ENCODE data around the gene TMIGD1. TPM values are rescaled to one million over a fixed set of nuclear protein-coding genes. Genes with fewer than 3 reads are reported as not detected.

TMIGD1 gene
- total and polyA plus RNA-seq, 2 of the 13 experiments (the other 11 are each of a cell fraction or from before 2014, with no cell fraction given), result not detected

DNA sequence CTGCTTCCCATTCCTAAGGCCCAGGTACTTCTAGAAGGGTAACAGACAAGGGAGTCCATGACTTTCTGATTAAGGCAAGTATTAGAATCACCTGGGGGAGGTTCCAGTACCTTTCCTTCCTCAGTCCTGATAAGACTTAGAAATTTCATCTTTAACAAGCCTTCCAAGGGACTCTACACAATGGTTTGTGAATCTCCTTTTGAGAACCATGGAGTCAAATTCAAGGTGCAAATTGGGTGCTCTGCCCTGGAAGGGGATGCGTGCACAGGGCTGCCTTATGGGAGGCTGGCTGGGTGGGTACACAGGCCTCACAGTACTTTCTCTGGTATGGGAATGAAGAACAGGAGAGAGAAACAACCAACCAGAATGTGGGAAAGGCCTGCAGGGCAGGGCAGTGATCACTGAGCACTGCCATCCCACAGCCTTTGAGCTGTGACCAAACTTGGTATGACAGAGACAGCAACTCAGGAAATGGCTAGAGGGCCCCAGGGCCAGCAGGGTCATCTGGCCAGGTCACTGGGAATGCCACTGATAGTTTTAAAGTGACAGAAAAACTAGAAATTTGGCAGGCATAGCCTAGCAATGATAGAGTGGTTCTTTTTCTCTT is 3.6 kb upstream of the TMIGD1 start (continued):
- TF ChIP-seq, protein P1, sequence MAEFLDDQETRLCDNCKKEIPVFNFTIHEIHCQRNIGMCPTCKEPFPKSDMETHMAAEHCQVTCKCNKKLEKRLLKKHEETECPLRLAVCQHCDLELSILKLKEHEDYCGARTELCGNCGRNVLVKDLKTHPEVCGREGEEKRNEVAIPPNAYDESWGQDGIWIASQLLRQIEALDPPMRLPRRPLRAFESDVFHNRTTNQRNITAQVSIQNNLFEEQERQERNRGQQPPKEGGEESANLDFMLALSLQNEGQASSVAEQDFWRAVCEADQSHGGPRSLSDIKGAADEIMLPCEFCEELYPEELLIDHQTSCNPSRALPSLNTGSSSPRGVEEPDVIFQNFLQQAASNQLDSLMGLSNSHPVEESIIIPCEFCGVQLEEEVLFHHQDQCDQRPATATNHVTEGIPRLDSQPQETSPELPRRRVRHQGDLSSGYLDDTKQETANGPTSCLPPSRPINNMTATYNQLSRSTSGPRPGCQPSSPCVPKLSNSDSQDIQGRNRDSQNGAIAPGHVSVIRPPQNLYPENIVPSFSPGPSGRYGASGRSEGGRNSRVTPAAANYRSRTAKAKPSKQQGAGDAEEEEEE (CRISPR knock-in tag; IDR thresholded peaks at IDR 0.05; ENCODE audit: borderline replicate concordance), result no peak
- TF ChIP-seq HNF4G (IDR thresholded peaks at IDR 0.05; ENCODE audit: borderline replicate concordance, low read depth, low read length) (peak; percentile 65; the same call in 1 of the 2 replicates), HNF4G (CRISPR knock-in tag; IDR thresholded peaks at IDR 0.05; ENCODE audit: borderline replicate concordance, low read depth) (no peak; the same call in 1 of the 2 replicates), GZF1 (CRISPR knock-in tag; IDR thresholded peaks at IDR 0.05) (no peak), SMYD3 (CRISPR knock-in tag; IDR thresholded peaks at IDR 0.05) (no peak), ZFP36 (IDR thresholded peaks at IDR 0.05; ENCODE audit: borderline replicate concordance, low read depth, low read length, partially characterized antibody) (no peak), ZSCAN25 (CRISPR knock-in tag; IDR thresholded peaks at IDR 0.05) (peak; percentile 51; the same call in 1 of the 2 replicates), TBX3 (IDR thresholded peaks at IDR 0.05; ENCODE audit: borderline replicate concordance) (no peak), ATAD3A (CRISPR knock-in tag; IDR thresholded peaks at IDR 0.05) (no peak), ZNF282 (IDR thresholded peaks at IDR 0.05; ENCODE audit: partially characterized antibody) (no peak), TGIF2 (CRISPR knock-in tag; IDR thresholded peaks at IDR 0.05) (no peak), NR2F6 (IDR thresholded peaks at IDR 0.05) (peak; percentile 94), NR2F6 (CRISPR knock-in tag; IDR thresholded peaks at IDR 0.05) (peak; percentile 95), ZNF883 (CRISPR knock-in tag; IDR thresholded peaks at IDR 0.05; ENCODE audit: not compliant biosample characterization) (no peak), ARHGAP35 (CRISPR knock-in tag; IDR thresholded peaks at IDR 0.05; ENCODE audit: borderline replicate concordance) (no peak), HOXA5 (CRISPR knock-in tag; IDR thresholded peaks at IDR 0.05) (no peak), FOXM1 (CRISPR knock-in tag; IDR thresholded peaks at IDR 0.05) (no peak), ZNF577 (CRISPR knock-in tag; IDR thresholded peaks at IDR 0.05; ENCODE audit: borderline replicate concordance, low read depth) (no peak), RARA (CRISPR knock-in tag; IDR thresholded peaks at IDR 0.05) (peak; percentile 96), SAP130 (CRISPR knock-in tag; IDR thresholded peaks at IDR 0.05; ENCODE audit: low read depth) (peak; percentile 87)
- TF ChIP-seq, protein P2, sequence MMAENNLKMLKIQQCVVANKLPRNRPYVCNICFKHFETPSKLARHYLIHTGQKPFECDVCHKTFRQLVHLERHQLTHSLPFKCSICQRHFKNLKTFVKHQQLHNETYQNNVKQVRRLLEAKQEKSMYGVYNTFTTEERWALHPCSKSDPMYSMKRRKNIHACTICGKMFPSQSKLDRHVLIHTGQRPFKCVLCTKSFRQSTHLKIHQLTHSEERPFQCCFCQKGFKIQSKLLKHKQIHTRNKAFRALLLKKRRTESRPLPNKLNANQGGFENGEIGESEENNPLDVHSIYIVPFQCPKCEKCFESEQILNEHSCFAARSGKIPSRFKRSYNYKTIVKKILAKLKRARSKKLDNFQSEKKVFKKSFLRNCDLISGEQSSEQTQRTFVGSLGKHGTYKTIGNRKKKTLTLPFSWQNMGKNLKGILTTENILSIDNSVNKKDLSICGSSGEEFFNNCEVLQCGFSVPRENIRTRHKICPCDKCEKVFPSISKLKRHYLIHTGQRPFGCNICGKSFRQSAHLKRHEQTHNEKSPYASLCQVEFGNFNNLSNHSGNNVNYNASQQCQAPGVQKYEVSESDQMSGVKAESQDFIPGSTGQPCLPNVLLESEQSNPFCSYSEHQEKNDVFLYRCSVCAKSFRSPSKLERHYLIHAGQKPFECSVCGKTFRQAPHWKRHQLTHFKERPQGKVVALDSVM (CRISPR knock-in tag; IDR thresholded peaks at IDR 0.05), result 0 out of 2 replicates have a peak, but pooled peaks have one; percentile 29
- TF ChIP-seq, protein P3, sequence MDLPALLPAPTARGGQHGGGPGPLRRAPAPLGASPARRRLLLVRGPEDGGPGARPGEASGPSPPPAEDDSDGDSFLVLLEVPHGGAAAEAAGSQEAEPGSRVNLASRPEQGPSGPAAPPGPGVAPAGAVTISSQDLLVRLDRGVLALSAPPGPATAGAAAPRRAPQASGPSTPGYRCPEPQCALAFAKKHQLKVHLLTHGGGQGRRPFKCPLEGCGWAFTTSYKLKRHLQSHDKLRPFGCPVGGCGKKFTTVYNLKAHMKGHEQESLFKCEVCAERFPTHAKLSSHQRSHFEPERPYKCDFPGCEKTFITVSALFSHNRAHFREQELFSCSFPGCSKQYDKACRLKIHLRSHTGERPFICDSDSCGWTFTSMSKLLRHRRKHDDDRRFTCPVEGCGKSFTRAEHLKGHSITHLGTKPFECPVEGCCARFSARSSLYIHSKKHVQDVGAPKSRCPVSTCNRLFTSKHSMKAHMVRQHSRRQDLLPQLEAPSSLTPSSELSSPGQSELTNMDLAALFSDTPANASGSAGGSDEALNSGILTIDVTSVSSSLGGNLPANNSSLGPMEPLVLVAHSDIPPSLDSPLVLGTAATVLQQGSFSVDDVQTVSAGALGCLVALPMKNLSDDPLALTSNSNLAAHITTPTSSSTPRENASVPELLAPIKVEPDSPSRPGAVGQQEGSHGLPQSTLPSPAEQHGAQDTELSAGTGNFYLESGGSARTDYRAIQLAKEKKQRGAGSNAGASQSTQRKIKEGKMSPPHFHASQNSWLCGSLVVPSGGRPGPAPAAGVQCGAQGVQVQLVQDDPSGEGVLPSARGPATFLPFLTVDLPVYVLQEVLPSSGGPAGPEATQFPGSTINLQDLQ (CRISPR knock-in tag; IDR thresholded peaks at IDR 0.05), result no peak
- TF ChIP-seq, protein P4, sequence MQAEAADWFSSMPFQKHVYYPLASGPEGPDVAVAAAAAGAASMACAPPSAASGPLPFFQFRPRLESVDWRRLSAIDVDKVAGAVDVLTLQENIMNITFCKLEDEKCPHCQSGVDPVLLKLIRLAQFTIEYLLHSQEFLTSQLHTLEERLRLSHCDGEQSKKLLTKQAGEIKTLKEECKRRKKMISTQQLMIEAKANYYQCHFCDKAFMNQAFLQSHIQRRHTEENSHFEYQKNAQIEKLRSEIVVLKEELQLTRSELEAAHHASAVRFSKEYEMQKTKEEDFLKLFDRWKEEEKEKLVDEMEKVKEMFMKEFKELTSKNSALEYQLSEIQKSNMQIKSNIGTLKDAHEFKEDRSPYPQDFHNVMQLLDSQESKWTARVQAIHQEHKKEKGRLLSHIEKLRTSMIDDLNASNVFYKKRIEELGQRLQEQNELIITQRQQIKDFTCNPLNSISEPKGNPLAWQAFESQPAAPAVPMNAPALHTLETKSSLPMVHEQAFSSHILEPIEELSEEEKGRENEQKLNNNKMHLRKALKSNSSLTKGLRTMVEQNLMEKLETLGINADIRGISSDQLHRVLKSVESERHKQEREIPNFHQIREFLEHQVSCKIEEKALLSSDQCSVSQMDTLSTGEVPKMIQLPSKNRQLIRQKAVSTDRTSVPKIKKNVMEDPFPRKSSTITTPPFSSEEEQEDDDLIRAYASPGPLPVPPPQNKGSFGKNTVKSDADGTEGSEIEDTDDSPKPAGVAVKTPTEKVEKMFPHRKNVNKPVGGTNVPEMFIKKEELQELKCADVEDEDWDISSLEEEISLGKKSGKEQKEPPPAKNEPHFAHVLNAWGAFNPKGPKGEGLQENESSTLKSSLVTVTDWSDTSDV (CRISPR knock-in tag; IDR thresholded peaks at IDR 0.05), result no peak
